Measurements from ENCODE around the gene CPD.

DNA sequence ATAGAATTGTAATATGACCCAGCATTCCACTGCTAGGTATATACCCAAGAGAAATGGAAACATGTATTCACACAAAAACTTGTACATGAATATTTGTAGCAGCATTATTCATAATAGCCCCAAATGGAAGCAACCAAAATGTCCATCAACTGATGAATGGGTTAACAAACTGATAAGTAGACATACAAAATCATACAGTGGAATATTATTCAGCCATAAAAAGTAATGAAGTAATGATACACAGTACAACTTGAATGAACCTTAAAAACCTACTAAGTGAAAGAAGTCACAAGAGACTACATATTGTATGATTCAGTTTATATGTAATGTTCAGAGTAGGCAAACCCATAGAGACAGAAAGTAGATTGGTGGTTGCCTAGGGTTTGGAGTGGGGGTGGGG, 58.0 kb downstream of the CPD start:
- TF ChIP-seq POLR2A (IDR thresholded peaks at IDR 0.05; ENCODE audit: low read depth, low read length) (no peak), POLR2AphosphoS5 (IDR thresholded peaks at IDR 0.05; ENCODE audit: low read depth, low read length) (no peak), SPI1 (IDR thresholded peaks at IDR 0.05; ENCODE audit: low read depth, low read length) (no peak), PAX5 (IDR thresholded peaks at IDR 0.05; ENCODE audit: insufficient read depth, low read length, severe bottlenecking) (no peak), TAF1 (IDR thresholded peaks at IDR 0.05; ENCODE audit: low read depth, low read length) (no peak)
